Kidney epithelial cell (primary cell): ENCODE measurements around the gene CHSY1. TPM values are rescaled to one million over a fixed set of nuclear protein-coding genes. Genes with fewer than 3 reads are reported as not detected.

Experiments
- DNase-seq: peaks from one replicate; pipeline ENCODE4 v3.0.0-alpha.2; 2010; ENCODE audit warnings: low read depth
- H3K27me3 ChIP-seq: 2 replicates; pipeline ENCODE4 v1.6.0; 2011; ENCODE audit warnings: low read length; ENCODE audit not compliant: control insufficient read depth, insufficient read depth
- H3K36me3 ChIP-seq: 2 replicates; pipeline ENCODE4 v1.5.1; 2011; ENCODE audit warnings: low read length; ENCODE audit not compliant: control insufficient read depth, insufficient read depth
- H3K4me3 ChIP-seq: 2 replicates; pipeline ENCODE4 v1.5.1; 2011; ENCODE audit warnings: low read depth, mild to moderate bottlenecking, control low read depth, low read length
- CTCF ChIP-seq: IDR thresholded peaks from 2 replicates; pipeline ENCODE4 v1.5.1; 2011; ENCODE audit warnings: mild to moderate bottlenecking, moderate library complexity, low read length, control low read depth, inconsistent platforms; ENCODE audit not compliant: insufficient read depth, poor library complexity, severe bottlenecking
- total RNA-seq: library from RNA; depleted of rRNA; stranded (reverse); fragments of >200 nt; gene quantifications from 2 replicates; pipeline ENCODE4 v1.2.3, GENCODE V29; 2015

CHSY1 gene
- total RNA-seq, 1 donor from 2014 or later: 21.1 TPM

GRCh38 chr15:101134780-101135179, 117.1 kb downstream of the CHSY1 start:
- H3K4me3 ChIP-seq: no peak overlapping the region
- DNase-seq: no peak
- TF ChIP-seq CTCF: no peak
- H3K36me3 ChIP-seq: no peaks in the 10 kb centered on the region
- no peaks in the 10 kb centered on the region for H3K27me3 ChIP-seq

DNA sequence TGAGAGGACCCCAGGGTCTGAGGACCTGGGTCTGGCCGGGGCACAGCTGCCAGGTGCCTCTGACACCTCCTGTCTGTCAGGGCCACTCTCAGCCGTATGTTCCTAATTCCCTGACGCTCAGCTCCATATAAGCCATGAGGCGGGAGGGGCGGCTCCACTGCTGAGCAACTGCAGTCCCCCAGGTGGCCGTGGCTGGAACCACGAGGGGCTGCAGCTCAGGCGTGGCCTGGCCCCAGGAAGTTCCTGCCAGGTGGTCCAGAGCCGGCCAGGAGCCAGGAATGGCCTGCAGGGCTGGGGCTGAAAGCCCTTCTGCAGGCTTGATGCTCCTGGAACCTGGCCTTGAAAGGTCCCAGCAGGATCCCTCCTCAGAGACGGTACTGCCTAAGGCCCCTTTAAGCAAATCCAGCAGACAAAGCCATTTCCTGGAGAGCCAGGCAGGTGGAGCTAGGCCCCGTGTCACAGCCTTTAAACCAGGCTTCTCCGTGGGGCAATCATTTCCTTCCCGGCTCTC, 118.0 kb downstream of the CHSY1 start:
- Histone ChIP-seq H3K27me3 (no peaks in the 10 kb centered on the region), H3K36me3 (no peaks in the 10 kb centered on the region), H3K4me3 (no peak overlapping the region)
- no peak for DNase-seq
- no peak for TF ChIP-seq CTCF

DNA sequence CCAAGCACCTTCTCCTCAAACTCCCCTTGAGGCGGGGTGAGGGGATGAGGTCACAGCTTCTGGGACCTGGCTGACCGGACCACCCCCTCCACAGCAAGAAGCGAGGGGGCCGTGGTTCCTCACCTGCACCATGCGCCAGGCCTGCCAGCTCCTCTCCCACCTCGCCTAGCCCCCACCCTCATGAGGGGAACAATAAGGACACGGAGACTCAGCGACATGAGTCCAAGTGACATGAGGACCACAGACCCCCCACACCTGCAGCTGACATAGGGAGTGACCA, 118.7 kb downstream of the CHSY1 start:
- TF ChIP-seq CTCF: no peak
- no peak overlapping the region for H3K4me3 ChIP-seq
- no peak for DNase-seq
- no peaks in the 10 kb centered on the region for H3K27me3 ChIP-seq
- H3K36me3 ChIP-seq: no peaks in the 10 kb centered on the region

DNA sequence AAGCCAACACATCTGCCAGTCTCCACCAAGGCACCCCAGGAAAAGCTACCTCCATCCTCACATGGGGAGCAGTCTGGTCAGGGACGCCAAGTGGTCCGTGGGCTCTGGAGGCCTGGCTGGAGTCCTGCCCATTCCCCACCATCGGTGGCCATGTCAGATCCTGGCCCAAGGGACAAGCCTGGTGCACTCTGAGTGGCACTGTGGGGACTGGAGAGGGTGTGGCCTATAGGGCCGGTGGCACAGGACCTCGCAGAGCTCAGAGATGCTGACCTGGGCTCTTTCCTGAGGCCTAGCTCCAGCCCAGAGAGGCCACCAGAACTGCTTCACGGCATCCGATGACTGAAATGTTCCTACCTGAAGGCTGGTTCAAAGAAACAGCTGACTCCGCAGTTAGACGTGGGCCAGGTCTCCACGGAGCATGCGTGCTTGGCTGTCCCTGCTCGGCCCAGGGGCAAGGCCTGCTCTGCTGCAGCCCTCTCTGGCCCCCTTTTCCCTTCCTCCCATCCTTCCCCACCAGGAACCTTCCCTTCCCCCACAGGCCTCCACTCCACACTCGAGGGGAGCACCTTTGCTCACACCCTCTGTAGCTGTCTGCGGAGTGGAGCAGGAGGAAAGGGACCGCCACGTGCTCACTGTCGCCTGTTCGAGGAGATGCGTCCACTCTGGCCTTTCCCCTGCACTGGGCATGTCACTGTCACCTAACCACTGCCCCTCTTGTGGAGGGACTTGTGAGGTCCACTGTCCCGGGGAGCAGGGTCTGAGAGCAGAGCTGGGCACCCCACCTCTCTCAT, 119.3 kb downstream of the CHSY1 start:
- no peak for DNase-seq
- H3K4me3 ChIP-seq: no peak overlapping the region
- H3K36me3 ChIP-seq: no peaks in the 10 kb centered on the region
- H3K27me3 ChIP-seq: no peaks in the 10 kb centered on the region
- TF ChIP-seq CTCF: no peak

DNA sequence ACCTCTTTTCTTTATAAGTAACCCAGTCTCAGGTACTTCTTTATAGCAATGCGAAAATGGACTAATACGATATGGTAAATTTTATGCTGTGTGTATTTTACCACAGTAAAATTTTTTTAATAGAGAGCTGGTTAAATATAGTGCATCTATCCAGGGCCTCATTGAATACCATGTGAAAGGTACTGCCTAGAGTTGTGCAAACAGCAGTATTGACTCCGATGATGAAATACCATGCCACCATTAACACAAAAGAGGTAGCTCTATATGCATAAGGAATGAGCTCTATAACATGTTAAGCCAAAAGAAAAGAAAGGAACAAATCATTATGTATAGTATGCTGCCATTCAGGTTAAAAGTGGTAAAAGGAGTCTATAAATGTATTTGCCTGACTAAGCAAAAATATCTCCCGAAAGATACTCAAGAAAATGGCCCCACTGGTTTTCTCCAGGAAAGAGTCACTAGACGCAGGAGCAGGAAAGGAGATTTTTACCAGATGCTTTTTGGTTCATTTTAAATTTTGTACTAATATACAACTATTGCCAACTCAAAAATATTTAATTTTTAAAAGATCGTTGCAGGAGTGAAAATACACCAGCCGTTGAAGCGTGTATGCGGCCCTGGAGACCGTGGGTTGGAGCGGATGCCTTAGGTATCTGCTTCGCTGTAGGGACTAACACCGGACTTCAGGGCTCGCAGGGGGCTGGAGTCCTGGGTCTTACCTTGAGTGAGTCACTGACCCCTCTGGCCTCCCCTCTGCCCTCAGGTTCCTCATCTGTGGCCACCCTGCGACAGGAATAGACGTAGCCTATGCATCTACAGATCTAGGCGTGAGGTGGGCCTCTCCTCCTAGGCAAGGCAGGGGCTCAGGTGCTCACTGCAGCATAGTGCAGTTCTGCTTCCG, 120.1 kb downstream of the CHSY1 start:
- DNase-seq: no peak
- H3K4me3 ChIP-seq: no peak overlapping the region
- no peaks in the 10 kb centered on the region for H3K36me3 ChIP-seq
- no peaks in the 10 kb centered on the region for H3K27me3 ChIP-seq
- no peak for TF ChIP-seq CTCF
